HG02588 (cell line): Measurements from ENCODE around the gene OR10G3.
"Not testable (repeated sequence)": the region's sequence is repeated elsewhere in the genome, so short reads cannot be mapped to it uniquely, and the experiment has no call there.

Experiments used
- ATAC-seq: cut with Tn5 transposase; IDR thresholded peaks from one replicate; pipeline ENCODE4 v1.9.1; 2021; ENCODE audit warnings: mild to moderate bottlenecking, moderate library complexity; ENCODE audit not compliant: unreplicated experiment

OR10G3 gene

GRCh38 chr14:21579976-21580375, at the start of gene OR10G3:
OR10G3 (minus strand) TSS chr14:21580076; CDS start chr14:21570744, 9,332 bp downstream.
- no peak for ATAC-seq

- no peak for ATAC-seq
Observed at GRCh38 chr14:21626491-21627230, 46.8 kb upstream of the OR10G3 start.

- ATAC-seq = no peak
Observed at GRCh38 chr14:21617614-21618013, 37.7 kb upstream of the OR10G3 start.

- no peak for ATAC-seq
Observed at GRCh38 chr14:21614240-21614639, 34.4 kb upstream of the OR10G3 start.

GRCh38 chr14:21612324-21612723, 32.4 kb upstream of the OR10G3 start:
- no peak for ATAC-seq

GRCh38 chr14:21602181-21602580, 22.3 kb upstream of the OR10G3 start:
- ATAC-seq = not testable (repeated sequence)

- ATAC-seq = no peak
Observed at GRCh38 chr14:21589317-21589716, 9.4 kb upstream of the OR10G3 start.

GRCh38 chr14:21575661-21576060, 4.2 kb downstream of the OR10G3 start:
- no peak for ATAC-seq

- ATAC-seq = no peak
Observed at GRCh38 chr14:21572604-21573003, 7.3 kb downstream of the OR10G3 start.

GRCh38 chr14:21558703-21559170, 21.1 kb downstream of the OR10G3 start:
- no peak for ATAC-seq

GRCh38 chr14:21557084-21557901, 22.6 kb downstream of the OR10G3 start:
- ATAC-seq = no peak

GRCh38 chr14:21556378-21557083, 23.3 kb downstream of the OR10G3 start:
- ATAC-seq = no peak

GRCh38 chr14:21553266-21553665, 26.6 kb downstream of the OR10G3 start:
- ATAC-seq = no peak

- not testable (repeated sequence) for ATAC-seq
Observed at GRCh38 chr14:21544588-21544987, 35.3 kb downstream of the OR10G3 start.

GRCh38 chr14:21543963-21544362, 35.9 kb downstream of the OR10G3 start:
- no peak for ATAC-seq

GRCh38 chr14:21543521-21543960, 36.3 kb downstream of the OR10G3 start:
- no peak for ATAC-seq

GRCh38 chr14:21541413-21542074, 38.3 kb downstream of the OR10G3 start:
- no peak for ATAC-seq

- ATAC-seq = no peak
Observed at GRCh38 chr14:21539189-21539940, 40.5 kb downstream of the OR10G3 start.

GRCh38 chr14:21537090-21537424, 42.8 kb downstream of the OR10G3 start:
- ATAC-seq = no peak

- ATAC-seq = no peak
Observed at GRCh38 chr14:21536418-21537089, 43.3 kb downstream of the OR10G3 start.
